GM18870 (cell line): ENCODE measurements around the gene SERPINE1.

Source experiments
- ATAC-seq: cut with Tn5 transposase; IDR thresholded peaks from one replicate; pipeline ENCODE4 v1.9.1; 2021; ENCODE audit warnings: moderate library complexity; ENCODE audit not compliant: unreplicated experiment

The SERPINE1 gene

GRCh38 chr7:101166909-101167644 is 40.2 kb downstream of the SERPINE1 start:
- no peak for ATAC-seq

GRCh38 chr7:101167645-101168411 is 40.9 kb downstream of the SERPINE1 start:
- no peak for ATAC-seq

GRCh38 chr7:101168412-101169049 is 41.6 kb downstream of the SERPINE1 start:
- ATAC-seq: no peak

GRCh38 chr7:101169110-101169837 is 42.4 kb downstream of the SERPINE1 start:
- ATAC-seq: no peak

- no peak for ATAC-seq
These were observed 43.1 kb downstream of the SERPINE1 start for GRCh38 chr7:101169838-101170551.

- ATAC-seq: no peak
These were observed 43.9 kb downstream of the SERPINE1 start for GRCh38 chr7:101170617-101171441.

GRCh38 chr7:101171442-101171837 is 44.5 kb downstream of the SERPINE1 start:
- no peak for ATAC-seq

GRCh38 chr7:101172005-101172853 is 45.3 kb downstream of the SERPINE1 start:
- ATAC-seq: no peak

GRCh38 chr7:101172854-101173751 is 46.2 kb downstream of the SERPINE1 start:
- ATAC-seq: no peak

GRCh38 chr7:101173752-101174244 is 46.9 kb downstream of the SERPINE1 start:
- ATAC-seq: no peak

- no peak for ATAC-seq
These were observed 47.5 kb downstream of the SERPINE1 start for GRCh38 chr7:101174322-101174854.

GRCh38 chr7:101175664-101176063 is 48.8 kb downstream of the SERPINE1 start:
- ATAC-seq: no peak

- no peak for ATAC-seq
These were observed 50.7 kb downstream of the SERPINE1 start for GRCh38 chr7:101177644-101178043.

- ATAC-seq: no peak
These were observed 52.2 kb downstream of the SERPINE1 start for GRCh38 chr7:101179117-101179516.

- ATAC-seq: no peak
These were observed 52.8 kb downstream of the SERPINE1 start for GRCh38 chr7:101179713-101180112.

GRCh38 chr7:101180130-101180755 is 53.3 kb downstream of the SERPINE1 start, which contains the start of gene NAT16:
Gene NAT16 (minus strand): TSS chr7:101180293. CDS start chr7:101174807, 5,486 bp downstream.
- ATAC-seq: no peak
